ENCODE measurements around the gene AATF. TPM values are rescaled to one million over a fixed set of nuclear protein-coding genes. Genes with fewer than 3 reads are reported as not detected.

The AATF gene
- total RNA-seq, 2 donors from 2014 or later = 27.3 to 45.7 TPM

- H3K27me3 ChIP-seq (replicated peaks; ENCODE audit: insufficient read depth) = no peaks in the 10 kb centered on the region
- intact Hi-C loops (cut with DNase I) = no loop called here
- peaks cover 0 to 9% of the 10 kb centered on the region in 2 donors for H3K36me3 ChIP-seq
- 39% methylated on average over 3 of the region's 3 CpGs for WGBS
- H3K4me3 ChIP-seq = no peak overlapping the region
- H3K9me3 ChIP-seq = no peaks in the 10 kb centered on the region
- TF ChIP-seq POLR2A (IDR thresholded peaks at IDR 0.05) (no peak), CTCF (IDR thresholded peaks at IDR 0.05) (no peak), POLR2AphosphoS5 (IDR thresholded peaks at IDR 0.05) (no peak)
- H3K27ac ChIP-seq = no peak overlapping the region
- H3K4me1 ChIP-seq (replicated peaks) = peaks cover 10% of the 10 kb centered on the region
- DNase-seq (ENCODE audit: low spot score) = peak; percentile 10
Observed at GRCh38 chr17:37088459-37088858, 139.7 kb downstream of the AATF start.

- intact Hi-C loops (cut with DNase I) = no loop called here
- Histone ChIP-seq H3K36me3 (peaks cover 0 to 9% of the 10 kb centered on the region in 2 donors), H3K4me1 (replicated peaks) (peaks cover 10% of the 10 kb centered on the region), H3K4me3 (no peak overlapping the region), H3K9me3 (no peaks in the 10 kb centered on the region), H3K27me3 (replicated peaks; ENCODE audit: insufficient read depth) (no peaks in the 10 kb centered on the region), H3K27ac (peak overlapping the region in 1 of 2 donors; percentile 2)
- WGBS = 59% methylated on average over 11 of the region's 11 CpGs
- DNase-seq (ENCODE audit: low spot score) = no peak
- TF ChIP-seq POLR2A (IDR thresholded peaks at IDR 0.05) (no peak), CTCF (IDR thresholded peaks at IDR 0.05) (no peak), POLR2AphosphoS5 (IDR thresholded peaks at IDR 0.05) (no peak)
Observed at GRCh38 chr17:37088913-37089312, 140.2 kb downstream of the AATF start.

GRCh38 chr17:37089956-37090355 is 141.2 kb downstream of the AATF start:
- H3K36me3 ChIP-seq = peaks cover 0 to 9% of the 10 kb centered on the region in 2 donors
- peak overlapping the region in 1 of 2 donors; percentile 2 for H3K27ac ChIP-seq
- intact Hi-C loops (cut with DNase I) = no loop called here
- H3K27me3 ChIP-seq (replicated peaks; ENCODE audit: insufficient read depth) = no peaks in the 10 kb centered on the region
- no peak overlapping the region for H3K4me3 ChIP-seq
- H3K9me3 ChIP-seq = no peaks in the 10 kb centered on the region
- peaks cover 10% of the 10 kb centered on the region for H3K4me1 ChIP-seq (replicated peaks)
- 69% methylated on average over 7 of the region's 7 CpGs for WGBS
- TF ChIP-seq POLR2A (IDR thresholded peaks at IDR 0.05) (no peak), POLR2AphosphoS5 (IDR thresholded peaks at IDR 0.05) (no peak), CTCF (IDR thresholded peaks at IDR 0.05) (no peak)
- no peak for DNase-seq (ENCODE audit: low spot score)

GRCh38 chr17:37090941-37091340 is 142.2 kb downstream of the AATF start:
- DNase-seq (ENCODE audit: low spot score) = peak; percentile 11
- H3K4me3 ChIP-seq = no peak overlapping the region
- no peaks in the 10 kb centered on the region for H3K27me3 ChIP-seq (replicated peaks; ENCODE audit: insufficient read depth)
- peaks cover 10% of the 10 kb centered on the region for H3K4me1 ChIP-seq (replicated peaks)
- H3K9me3 ChIP-seq = no peaks in the 10 kb centered on the region
- no peak overlapping the region for H3K27ac ChIP-seq
- intact Hi-C loops (cut with DNase I) = no loop called here
- WGBS = 38% methylated on average over 3 of the region's 3 CpGs
- peaks cover 3 to 11% of the 10 kb centered on the region in 2 donors for H3K36me3 ChIP-seq
- TF ChIP-seq POLR2AphosphoS5 (IDR thresholded peaks at IDR 0.05) (peak; percentile 43), POLR2A (IDR thresholded peaks at IDR 0.05) (no peak), CTCF (IDR thresholded peaks at IDR 0.05) (no peak)

GRCh38 chr17:37092071-37092470 is 143.3 kb downstream of the AATF start:
- Histone ChIP-seq H3K36me3 (peaks cover 13 to 15% of the 10 kb centered on the region in 2 donors), H3K4me1 (replicated peaks) (peaks cover 10% of the 10 kb centered on the region), H3K4me3 (no peak overlapping the region), H3K9me3 (no peaks in the 10 kb centered on the region), H3K27ac (no peak overlapping the region), H3K27me3 (replicated peaks; ENCODE audit: insufficient read depth) (no peaks in the 10 kb centered on the region)
- DNase-seq (ENCODE audit: low spot score) = no peak
- TF ChIP-seq CTCF (IDR thresholded peaks at IDR 0.05) (no peak), POLR2AphosphoS5 (IDR thresholded peaks at IDR 0.05) (no peak), POLR2A (IDR thresholded peaks at IDR 0.05) (no peak)
- intact Hi-C loops (cut with DNase I) = no loop called here
- WGBS = 71% methylated on average over 2 of the region's 2 CpGs

All from prostate gland (tissue), 2 donors.